Keratinocyte (primary cell): ENCODE data around the gene EIF3I. TPM values are rescaled to one million over a fixed set of nuclear protein-coding genes. Genes with fewer than 3 reads are reported as not detected.

ENCODE experiments used
- DNase-seq: peaks from one replicate; pipeline ENCODE4 v3.0.0-alpha.2; 2011; ENCODE audit warnings: low read depth, missing footprints, low spot score
- FAIRE-seq: peaks from 2 replicates; lab custom pipeline; 2011; peaks lifted over from hg19 to GRCh38; lab: Jason Lieb, UNC
- H2AFZ ChIP-seq: 2 replicates; pipeline ENCODE4 v1.6.0; 2012; ENCODE audit warnings: low read length, control low read depth, inconsistent platforms; ENCODE audit not compliant: control insufficient read depth
- H3K27ac ChIP-seq: 2 replicates; pipeline ENCODE4 v1.5.1; 2011; ENCODE audit warnings: low read length; ENCODE audit not compliant: control insufficient read depth, insufficient read depth
- H3K27me3 ChIP-seq: 3 replicates; pipeline ENCODE4 v1.6.0; 2011; ENCODE audit warnings: low read length; ENCODE audit not compliant: control insufficient read depth, insufficient read depth; ENCODE audit errors: extremely low read depth
- H3K36me3 ChIP-seq, 2 experiments: 2 replicates in 1 of 2; 3 replicates in 1 of 2; pipeline ENCODE4 v1.5.1; 2011; ENCODE audit warnings: low read length in 2 of 2, mild to moderate bottlenecking in 1 of 2; ENCODE audit not compliant: control insufficient read depth in 2 of 2, insufficient read depth in 2 of 2; ENCODE audit errors: extremely low read depth in 1 of 2
- H3K4me1 ChIP-seq: 3 replicates; pipeline ENCODE4 v1.5.1; 2011; ENCODE audit warnings: low read length; ENCODE audit not compliant: control insufficient read depth, insufficient read depth; ENCODE audit errors: extremely low read depth
- H3K4me2 ChIP-seq: 3 replicates; pipeline ENCODE4 v1.6.0; 2011; ENCODE audit warnings: low read depth, low read length; ENCODE audit not compliant: control insufficient read depth, insufficient read depth; ENCODE audit errors: extremely low read depth
- H3K4me3 ChIP-seq, 3 experiments: fragments of 200-600 bp in 1 of 3; sonication (generic) in 1 of 3; 2 replicates in 2 of 3; 3 replicates in 1 of 3; pipeline ENCODE4 v1.5.1; 2011 to 2016; ENCODE audit warnings: low read length in 3 of 3, mild to moderate bottlenecking in 3 of 3, control low read depth in 2 of 3, inconsistent platforms in 1 of 3, low read depth in 1 of 3, mixed read lengths in 1 of 3, mixed run types in 1 of 3, moderate library complexity in 1 of 3; ENCODE audit not compliant: control insufficient read depth in 2 of 3, insufficient read depth in 2 of 3; ENCODE audit errors: extremely low read depth in 1 of 3
- H3K79me2 ChIP-seq: 2 replicates; pipeline ENCODE4 v1.6.0; 2012; ENCODE audit warnings: low read length; ENCODE audit not compliant: control insufficient read depth, insufficient read depth
- H3K9ac ChIP-seq: 3 replicates; pipeline ENCODE4 v1.6.0; 2011; ENCODE audit warnings: low read length; ENCODE audit not compliant: control insufficient read depth, insufficient read depth; ENCODE audit errors: extremely low read depth
- H3K9me1 ChIP-seq: 3 replicates; pipeline ENCODE4 v1.6.0; 2011; ENCODE audit warnings: low read length; ENCODE audit not compliant: control insufficient read depth, insufficient read depth; ENCODE audit errors: extremely low read depth
- H3K9me3 ChIP-seq: 2 replicates; pipeline ENCODE4 v1.5.1; 2012; ENCODE audit warnings: low read depth, low read length; ENCODE audit not compliant: control insufficient read depth
- H4K20me1 ChIP-seq: 3 replicates; pipeline ENCODE4 v1.6.0; 2011; ENCODE audit warnings: low read length; ENCODE audit not compliant: control insufficient read depth, insufficient read depth; ENCODE audit errors: extremely low read depth
- CTCF ChIP-seq, 3 experiments: IDR thresholded peaks in 1 of 3; conservative IDR thresholded peaks in 1 of 3; optimal IDR thresholded peaks in 1 of 3; 2 replicates in 2 of 3; 3 replicates in 1 of 3; pipeline versions ENCODE3 to v1.5.1; 2011; ENCODE audit warnings: low read length in 3 of 3, mild to moderate bottlenecking in 3 of 3, moderate library complexity in 2 of 3, control low read depth in 1 of 3, inconsistent platforms in 1 of 3; ENCODE audit not compliant: insufficient read depth in 2 of 3; ENCODE audit errors: extremely low read depth in 1 of 3
- EZH2 ChIP-seq: IDR thresholded peaks from one replicate; pipeline ENCODE4 v1.6.1; 2012; ENCODE audit warnings: inconsistent platforms, mild to moderate bottlenecking, low read length, moderate library complexity
- dilution Hi-C: fragments of 300-500 bp; cut with MboI; formaldehyde crosslinking; loops from one replicate; pipeline ENCODE4 v1.7.0; 2020; ENCODE audit warnings: low sequenced_read_pairs; ENCODE audit not compliant: extremely low pct_ligation_motif_present
- polyA plus RNA-seq, 5 experiments: library from polyadenylated mRNA; depleted of rRNA in 3 of 5; stranded (reverse) in 3 of 5; stranded (forward) in 1 of 5; unstranded in 1 of 5; fragments of >200 nt; gene quantifications; 1 replicate in 1 of 5; 2 replicates in 3 of 5; 3 replicates in 1 of 5; pipeline versions ENCODE4 v1.2.1 to v1.2.3, GENCODE V29; 2011 to 2012; ENCODE audit warnings: missing spikeins in 2 of 5, low read depth in 1 of 5, low replicate concordance in 1 of 5

The EIF3I gene
- polyA plus RNA-seq, 1 donor (not counting 4 experiments of a cell fraction or from before 2014, with no cell fraction given) = 388 TPM

DNA sequence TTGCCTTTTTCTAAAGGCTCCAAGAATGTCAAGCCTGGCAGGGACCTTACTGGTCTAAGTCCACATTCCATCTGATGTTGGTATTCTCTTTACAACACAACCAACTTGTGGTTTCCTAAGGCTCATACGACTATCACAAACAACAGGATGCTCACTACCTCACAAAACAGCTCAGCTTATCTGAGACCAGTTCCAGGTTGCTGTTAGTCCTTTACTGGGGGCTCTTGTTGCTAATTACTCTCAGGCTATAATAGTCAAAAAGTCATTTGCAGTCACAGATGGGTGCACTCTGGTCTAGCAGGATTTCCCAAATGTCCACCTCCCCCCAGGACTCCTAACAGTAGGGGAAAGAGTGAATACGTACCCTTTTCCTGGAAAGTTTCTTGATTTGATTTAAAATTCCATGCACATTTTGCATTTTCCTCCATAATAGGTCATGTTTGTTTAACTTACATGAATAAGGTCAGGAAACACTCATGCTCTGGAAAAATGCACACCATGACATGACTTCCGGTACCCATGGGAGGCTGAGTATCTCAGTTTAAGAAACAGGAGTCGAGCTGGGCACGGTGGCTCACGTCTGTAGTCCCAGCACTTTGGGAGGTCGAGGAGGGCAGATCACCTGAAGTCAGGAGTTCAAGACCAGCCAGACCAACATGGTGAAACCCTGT lies 44.8 kb downstream of the EIF3I start:
- dilution Hi-C loops = no loop called here
- no peaks in the 10 kb centered on the region for H4K20me1 ChIP-seq
- FAIRE-seq (no peak), DNase-seq (no peak)
- H3K9me1 ChIP-seq = no peaks in the 10 kb centered on the region
- no peaks in the 10 kb centered on the region for H3K36me3 ChIP-seq
- H3K4me3 ChIP-seq = no peak overlapping the region
- no peaks in the 10 kb centered on the region for H3K4me1 ChIP-seq
- H3K27me3 ChIP-seq = no peaks in the 10 kb centered on the region
- H2AFZ ChIP-seq = no peak overlapping the region
- no peak overlapping the region for H3K4me2 ChIP-seq
- H3K9ac ChIP-seq = no peak overlapping the region
- no peak for TF ChIP-seq CTCF (optimal IDR thresholded peaks at IDR 0.05 in 1 of 3, IDR thresholded peaks at IDR 0.05 in 1 of 3, conservative IDR thresholded peaks at IDR 0.05 in 1 of 3; ENCODE audit: extremely low read depth in 1 of 3, insufficient read depth in 2 of 3, low read length in 3 of 3)
- TF ChIP-seq EZH2 = no peak
- H3K79me2 ChIP-seq = no peaks in the 10 kb centered on the region
- H3K27ac ChIP-seq = no peak overlapping the region
- no peaks in the 10 kb centered on the region for H3K9me3 ChIP-seq

GRCh38 chr1:32269744-32270143 lies 47.5 kb downstream of the EIF3I start:
- dilution Hi-C loops = no loop called here

More at GRCh38 chr1:32269744-32270143, 47.5 kb downstream of the EIF3I start:
- Histone ChIP-seq H3K4me1 (peaks cover 13% of the 10 kb centered on the region), H3K9me3 (no peaks in the 10 kb centered on the region), H3K27me3 (no peaks in the 10 kb centered on the region), H3K9ac (no peak overlapping the region), H2AFZ (no peak overlapping the region), H3K36me3 (no peaks in the 10 kb centered on the region), H3K4me3 (no peak overlapping the region), H3K79me2 (no peaks in the 10 kb centered on the region), H3K4me2 (no peak overlapping the region), H3K27ac (no peak overlapping the region), H4K20me1 (no peaks in the 10 kb centered on the region), H3K9me1 (no peaks in the 10 kb centered on the region)
- FAIRE-seq (no peak), DNase-seq (no peak)
- TF ChIP-seq EZH2 (no peak), CTCF (optimal IDR thresholded peaks at IDR 0.05 in 1 of 3, IDR thresholded peaks at IDR 0.05 in 1 of 3, conservative IDR thresholded peaks at IDR 0.05 in 1 of 3; ENCODE audit: extremely low read depth in 1 of 3, insufficient read depth in 2 of 3, low read length in 3 of 3) (no peak)
